GM12878 (cell line): ENCODE data around the gene HAAO. TPM values are rescaled to one million over a fixed set of nuclear protein-coding genes. Genes with fewer than 3 reads are reported as not detected.

Experiments
- ATAC-seq: fragments of 200-7000 bp; cut with Tn5 transposase; 3 replicates; pipeline ENCODE4 v1.9.1; 2020; ENCODE audit warnings: mild to moderate bottlenecking, moderate library complexity
- BruUV-seq: library from RNA; stranded (reverse); fragments of 400-500 nt; replicated peaks from 2 replicates; lab custom pipeline; 2021; lab: Mats Ljungman, UMichigan
- CTCF ChIA-PET: fragments of 300-600 bp; sonication (Branson Sonifier 250); formaldehyde crosslinking; extraction: SDS; loops from one replicate; lab custom pipeline; 2021; ENCODE audit warnings: inconsistent platforms; lab: Yijun Ruan, JAX
- POLR2A ChIA-PET: fragments of 350-600 bp; formaldehyde crosslinking; extraction: SDS; loops from one replicate; lab custom pipeline; 2021; ENCODE audit warnings: inconsistent platforms; lab: Charles Lee
- RAD21 ChIA-PET: fragments of 300-600 bp; sonication (Branson Sonifier 250); formaldehyde crosslinking; loops from one replicate; lab custom pipeline; 2023; ENCODE audit warnings: antibody characterized with exemption; ENCODE audit not compliant: unreplicated experiment; lab: Charles Lee
- SMC1A ChIA-PET: fragments of 300-600 bp; sonication (Branson Sonifier 250); formaldehyde crosslinking; loops from one replicate; lab custom pipeline; 2023; ENCODE audit not compliant: unreplicated experiment, uncharacterized antibody; lab: Charles Lee
- DNase-seq: peaks from one replicate; pipeline ENCODE4 v3.0.0-alpha.2; 2011; ENCODE audit warnings: low read depth, low spot score
- FAIRE-seq: peaks from 3 replicates; lab custom pipeline; 2011; peaks lifted over from hg19 to GRCh38; lab: Jason Lieb, UNC
- H2AFZ ChIP-seq: 2 replicates; pipeline ENCODE4 v1.6.0; 2011; ENCODE audit warnings: low read depth, low read length, control low read depth; ENCODE audit not compliant: control insufficient read depth
- H3K27ac ChIP-seq: 2 replicates; pipeline ENCODE4 v1.5.1; 2011; ENCODE audit warnings: control low read depth; ENCODE audit not compliant: control insufficient read depth, insufficient read depth
- H3K27me3 ChIP-seq, 2 experiments: replicated peaks in 1 of 2; 2 replicates each; pipeline versions ENCODE4 v1.6.0 to v1.6.1; 2011; ENCODE audit warnings: low read length in 1 of 2; ENCODE audit not compliant: control insufficient read depth in 2 of 2, insufficient read depth in 2 of 2
- H3K36me3 ChIP-seq, 2 experiments: 2 replicates each; pipeline ENCODE4 v1.5.1; 2011; ENCODE audit warnings: low read length in 1 of 2; ENCODE audit not compliant: control insufficient read depth in 2 of 2, insufficient read depth in 2 of 2
- H3K4me1 ChIP-seq: 2 replicates; pipeline ENCODE4 v1.6.1; 2011; ENCODE audit warnings: mild to moderate bottlenecking, low read length, moderate library complexity, mixed read lengths; ENCODE audit not compliant: control insufficient read depth, insufficient read depth
- H3K4me2 ChIP-seq: 2 replicates; pipeline ENCODE4 v1.6.0; 2011; ENCODE audit warnings: control low read depth; ENCODE audit not compliant: control insufficient read depth, insufficient read depth
- H3K4me3 ChIP-seq: fragments of 200-600 bp; sonication (generic); 2 replicates; pipeline ENCODE4 v1.5.1; 2016
- H3K79me2 ChIP-seq: 2 replicates; pipeline ENCODE4 v1.6.0; 2011; ENCODE audit warnings: low read length; ENCODE audit not compliant: control insufficient read depth, insufficient read depth
- H3K9ac ChIP-seq: 2 replicates; pipeline ENCODE4 v1.8.0; 2011; ENCODE audit warnings: low read length, control low read depth, mixed read lengths; ENCODE audit not compliant: control insufficient read depth, insufficient read depth
- H3K9me3 ChIP-seq: replicated peaks from 3 replicates; pipeline ENCODE4 v1.5.1; 2011; ENCODE audit warnings: mild to moderate bottlenecking, low read length; ENCODE audit not compliant: control insufficient read depth, insufficient read depth
- H4K20me1 ChIP-seq: 2 replicates; pipeline ENCODE4 v1.6.0; 2011; ENCODE audit not compliant: control insufficient read depth, insufficient read depth
- ELK1 ChIP-seq: IDR thresholded peaks from 2 replicates; pipeline ENCODE4 v1.6.1; 2012; ENCODE audit warnings: low read depth, low read length, improper control_type of control experiment
- HCFC1 ChIP-seq: fragments of 150-350 bp; IDR thresholded peaks from 2 replicates; pipeline ENCODE4 v1.6.1; 2014; ENCODE audit warnings: low read length
- NFXL1 ChIP-seq: fragments of 450-650 bp; IDR thresholded peaks from 2 replicates; pipeline ENCODE4 v1.6.1; 2017; ENCODE audit warnings: antibody characterized with exemption, mild to moderate bottlenecking, borderline replicate concordance
- NR2F1 ChIP-seq: fragments of 450-650 bp; conservative IDR thresholded peaks from 2 replicates; pipeline ENCODE4 v1.6.1; 2017; ENCODE audit warnings: mild to moderate bottlenecking
- PBX3 ChIP-seq: IDR thresholded peaks from 2 replicates; pipeline ENCODE4 v1.6.1; 2011; ENCODE audit warnings: mild to moderate bottlenecking, low read depth, low read length, moderate library complexity; ENCODE audit not compliant: insufficient replicate concordance
- PKNOX1 ChIP-seq: fragments of 450-650 bp; IDR thresholded peaks from 2 replicates; pipeline ENCODE4 v1.6.1; 2016; ENCODE audit warnings: mild to moderate bottlenecking
- POLR2AphosphoS2 ChIP-seq: IDR thresholded peaks from 2 replicates; pipeline ENCODE4 v1.6.1; 2011; ENCODE audit warnings: low read depth, mild to moderate bottlenecking, low read length, improper control_type of control experiment, moderate library complexity
- RAD51 ChIP-seq: fragments of 450-650 bp; IDR thresholded peaks from 2 replicates; pipeline ENCODE4 v1.6.1; 2016; ENCODE audit warnings: moderate library complexity, mild to moderate bottlenecking, inconsistent platforms
- RUNX3 ChIP-seq: IDR thresholded peaks from 2 replicates; pipeline ENCODE4 v1.6.1; 2012; ENCODE audit warnings: low read length, inconsistent platforms
- SMARCA5 ChIP-seq: fragments of 450-650 bp; IDR thresholded peaks from 2 replicates; pipeline ENCODE4 v1.6.1; 2017; ENCODE audit warnings: mild to moderate bottlenecking
- SMC3 ChIP-seq: IDR thresholded peaks from 2 replicates; pipeline ENCODE4 v1.6.1; 2011; ENCODE audit warnings: low read length, improper control_type of control experiment, borderline replicate concordance
- YY1 ChIP-seq: IDR thresholded peaks from 2 replicates; pipeline ENCODE4 v1.6.1; 2011; ENCODE audit warnings: low read depth, mild to moderate bottlenecking, low read length
- ZBTB33 ChIP-seq: fragments of 450-650 bp; IDR thresholded peaks from 2 replicates; pipeline ENCODE4 v1.6.1; 2017; ENCODE audit warnings: mild to moderate bottlenecking
- ZNF207 ChIP-seq: fragments of 450-650 bp; IDR thresholded peaks from 2 replicates; pipeline ENCODE4 v1.6.1; 2014; ENCODE audit warnings: antibody characterized with exemption, mild to moderate bottlenecking, borderline replicate concordance
- ZNF24 ChIP-seq: fragments of 450-650 bp; IDR thresholded peaks from 2 replicates; pipeline ENCODE4 v1.6.1; 2017; ENCODE audit warnings: antibody characterized with exemption, mild to moderate bottlenecking
- ZNF687 ChIP-seq: fragments of 450-650 bp; IDR thresholded peaks from 2 replicates; pipeline ENCODE4 v1.6.1; 2017; ENCODE audit warnings: mild to moderate bottlenecking, moderate library complexity
- in situ Hi-C: fragments of 300-500 bp; cut with MboI; formaldehyde crosslinking; loops from 9 replicates; pipeline ENCODE4 v1.14.3; 2018; ENCODE audit warnings: mixed read lengths
- intact Hi-C: fragments of 100-400 bp; cut with micrococcal nuclease; formaldehyde crosslinking; loops from one replicate; pipeline ENCODE4 v1.14.2; 2022; ENCODE audit not compliant: unreplicated experiment
- polyA plus RNA-seq, 11 experiments: library from polyadenylated mRNA; depleted of rRNA in 4 of 11; unstranded in 6 of 11; stranded (reverse) in 5 of 11; fragments of >200 nt; fragmentation: Nextera tagmentation in 4 of 11; fragmentation: Illumina TruSeq in 1 of 11; extraction: Ambion mirVana in 4 of 11; extraction: Trizol in 1 of 11; gene quantifications; 1 replicate in 1 of 11; 2 replicates in 10 of 11; pipeline versions ENCODE4 v1.2.1 to v1.2.3, GENCODE V29; 2011 to 2016; ENCODE audit warnings: inconsistent platforms in 2 of 11, missing spikeins in 2 of 11, low read depth in 1 of 11
- total RNA-seq, 4 experiments: library from RNA; depleted of rRNA in 3 of 4; stranded (reverse); fragments of >200 nt in 3 of 4; fragmentation: Illumina TruSeq in 1 of 4; extraction: Trizol in 1 of 4; gene quantifications; 2 replicates each; pipeline versions ENCODE4 v1.2.1 to v1.2.3, GENCODE V29; 2013 to 2021

The HAAO gene
- total and polyA plus RNA-seq, 10 of the 15 experiments (the other 5 are each of a cell fraction or from before 2014, with no cell fraction given), result 4.3 to 58.7 (median 26.8) TPM

GRCh38 chr2:42723465-42723864 is 68.9 kb downstream of the HAAO start:
- ChIA-PET SMC1A (no interaction called here), POLR2A (interaction anchor here (0.9 kb wide), 1 partner anchor 27 kb away, joined by 3 read pairs; no protein-coding TSS in a partner anchor), CTCF (no interaction called here), RAD21 (no interaction called here)
- Histone ChIP-seq H3K4me1 (peaks cover 19% of the 10 kb centered on the region), H3K79me2 (no peaks in the 10 kb centered on the region), H3K4me2 (no peak overlapping the region), H4K20me1 (no peaks in the 10 kb centered on the region), H2AFZ (no peak overlapping the region), H3K36me3 (peaks cover 0 to 3% of the 10 kb centered on the region in 2 experiments; a peak in 1 of 4 replicates), H3K4me3 (no peak overlapping the region), H3K9me3 (no peaks in the 10 kb centered on the region), H3K27me3 (no peaks in the 10 kb centered on the region), H3K27ac (no peak overlapping the region), H3K9ac (no peak overlapping the region)
- ATAC-seq (no peak), FAIRE-seq (no peak), DNase-seq (no peak)
- in situ Hi-C loops, result no loop called here
- no TSS peak for BruUV-seq
- intact Hi-C loops, result loop anchor here (5.0 kb wide), 1 partner anchor 69 kb away; the partner anchor contains the start of gene HAAO
- TF ChIP-seq POLR2AphosphoS2, result no peak
- TF ChIP-seq SMC3, result no peak
- TF ChIP-seq PBX3, result no peak
- no peak for TF ChIP-seq NR2F1
- TF ChIP-seq NFXL1, result no peak
- TF ChIP-seq RAD51, result no peak
- TF ChIP-seq HCFC1, result no peak
- TF ChIP-seq ZNF207, result no peak
- TF ChIP-seq ZBTB33, result no peak
- TF ChIP-seq PKNOX1, result no peak
- no peak for TF ChIP-seq SMARCA5
- TF ChIP-seq RUNX3, result no peak
- no peak for TF ChIP-seq ZNF687
- no peak for TF ChIP-seq YY1
- no peak for TF ChIP-seq ZNF24
- no peak for TF ChIP-seq ELK1
